Measurements from ENCODE around the gene P2RY6.

P2RY6 gene

GRCh38 chr11:73335204-73335923, 63.2 kb downstream of the P2RY6 start:
- peak; percentile 54 for DNase-seq (ENCODE audit: low read depth)

- DNase-seq (ENCODE audit: low read depth): no peak
These were observed 65.7 kb downstream of the P2RY6 start for GRCh38 chr11:73337846-73338245.

GRCh38 chr11:73338279-73338678, 66.1 kb downstream of the P2RY6 start:
- no peak for DNase-seq (ENCODE audit: low read depth)

- DNase-seq (ENCODE audit: low read depth): no peak
These were observed 68.0 kb downstream of the P2RY6 start for GRCh38 chr11:73340164-73340563.

- DNase-seq (ENCODE audit: low read depth): no peak
These were observed 70.5 kb downstream of the P2RY6 start for GRCh38 chr11:73342633-73343032.

GRCh38 chr11:73343076-73343873, 71.1 kb downstream of the P2RY6 start:
- no peak for DNase-seq (ENCODE audit: low read depth)

- DNase-seq (ENCODE audit: low read depth): no peak
These were observed 72.1 kb downstream of the P2RY6 start for GRCh38 chr11:73344191-73344607.

GRCh38 chr11:73345481-73346160, 73.5 kb downstream of the P2RY6 start:
- no peak for DNase-seq (ENCODE audit: low read depth)

GRCh38 chr11:73346186-73346935, 74.2 kb downstream of the P2RY6 start:
- no peak for DNase-seq (ENCODE audit: low read depth)

- DNase-seq (ENCODE audit: low read depth): no peak
These were observed 74.9 kb downstream of the P2RY6 start for GRCh38 chr11:73347067-73347466.
